ENCODE results near the gene APCDD1L.

DNA sequence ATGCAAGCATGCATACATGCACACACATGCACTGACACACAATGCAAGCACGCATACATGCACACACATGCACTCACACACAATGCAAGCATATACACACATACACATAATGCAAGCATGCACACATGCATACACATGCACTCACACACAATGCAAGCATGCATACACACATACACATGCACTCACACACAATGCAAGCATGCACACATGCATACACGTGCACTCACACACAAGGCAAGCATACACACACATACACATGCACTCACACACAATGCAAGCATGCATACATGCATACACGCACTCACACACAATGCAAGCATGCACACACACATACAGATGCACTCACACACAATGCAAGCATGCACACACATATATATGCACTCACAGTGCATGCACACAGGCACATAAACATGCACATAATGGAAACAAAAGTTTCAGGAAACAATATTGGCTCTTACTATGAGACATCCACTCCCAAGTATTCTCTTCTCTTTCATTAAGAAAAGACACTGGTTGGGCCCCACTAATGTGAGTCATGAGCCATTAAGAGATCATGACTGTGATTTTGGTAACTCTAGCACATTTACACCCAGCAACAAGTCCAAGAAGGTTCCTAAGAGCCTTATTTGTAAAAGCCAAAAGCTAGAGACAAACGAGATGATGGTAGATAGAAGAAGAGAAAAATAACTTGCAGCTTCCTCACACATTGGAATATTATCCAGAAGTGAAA, 22.2 kb downstream of the APCDD1L start:
- no peak for TF ChIP-seq CTCF (IDR thresholded peaks at IDR 0.05)
- TF ChIP-seq POLR2A (IDR thresholded peaks at IDR 0.05): no peak

All from uterus (tissue), 2 donors.